Rectal smooth muscle tissue (tissue), 1 donor: Measurements from ENCODE around the gene MKKS.

Source experiments
- H3K27ac ChIP-seq: one replicate; pipeline ENCODE4 v1.7.0; 2013; ENCODE audit warnings: low read depth, low read length, inconsistent platforms
- H3K27me3 ChIP-seq: one replicate; pipeline ENCODE4 v1.7.0; 2013; ENCODE audit warnings: low read length; ENCODE audit not compliant: control insufficient read depth, insufficient read depth
- H3K36me3 ChIP-seq: one replicate; pipeline ENCODE4 v1.7.0; 2013; ENCODE audit warnings: low read length; ENCODE audit not compliant: control insufficient read depth, insufficient read depth
- H3K4me1 ChIP-seq: one replicate; pipeline ENCODE4 v1.7.0; 2013; ENCODE audit warnings: low read length; ENCODE audit not compliant: control insufficient read depth, insufficient read depth
- H3K4me3 ChIP-seq: one replicate; pipeline ENCODE4 v1.7.0; 2013; ENCODE audit warnings: low read length
- H3K9ac ChIP-seq: one replicate; pipeline ENCODE4 v1.7.0; 2013; ENCODE audit warnings: low read length

The MKKS gene

DNA sequence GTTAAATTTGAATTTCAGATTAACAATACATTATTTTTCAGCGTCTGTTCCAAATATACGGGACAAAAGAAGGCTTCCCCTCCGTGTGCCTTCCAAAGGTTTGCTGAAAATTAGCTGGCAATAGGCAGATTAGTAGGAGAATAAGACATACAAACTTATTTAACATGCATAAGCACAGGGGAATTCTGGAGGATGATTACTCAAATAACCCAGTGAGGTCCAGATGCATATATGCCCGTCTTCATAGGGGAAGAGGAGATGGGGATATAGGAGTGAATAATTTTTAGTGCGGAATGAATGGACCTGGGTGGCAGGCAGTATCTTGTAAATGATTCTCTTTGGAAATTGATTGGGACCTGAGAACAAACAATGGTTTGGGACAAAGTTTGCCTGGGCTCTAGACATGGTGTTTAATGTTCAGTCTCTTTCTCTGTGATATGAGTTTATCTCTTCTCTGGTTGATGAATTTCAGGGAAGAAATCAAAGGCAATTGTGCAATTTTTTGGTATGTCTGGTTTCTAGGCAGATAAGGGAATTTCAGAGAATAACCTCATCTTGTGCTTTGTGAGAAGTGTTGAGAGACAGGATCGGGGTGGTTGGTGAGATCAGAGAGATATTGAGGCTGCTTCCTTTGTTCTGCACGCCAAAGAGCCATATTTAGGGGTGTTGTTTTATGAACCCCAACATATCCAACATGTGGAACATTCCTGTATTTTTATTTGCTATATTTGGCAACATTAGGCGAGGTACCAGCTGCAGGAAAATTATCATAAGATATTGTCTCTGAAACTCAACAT lies 63.7 kb downstream of the MKKS start:
- H3K4me3 ChIP-seq: no peak overlapping the region
- H3K4me1 ChIP-seq: no peaks in the 10 kb centered on the region
- no peaks in the 10 kb centered on the region for H3K36me3 ChIP-seq
- H3K27me3 ChIP-seq: no peaks in the 10 kb centered on the region
- H3K9ac ChIP-seq: no peak overlapping the region
- no peak overlapping the region for H3K27ac ChIP-seq

DNA sequence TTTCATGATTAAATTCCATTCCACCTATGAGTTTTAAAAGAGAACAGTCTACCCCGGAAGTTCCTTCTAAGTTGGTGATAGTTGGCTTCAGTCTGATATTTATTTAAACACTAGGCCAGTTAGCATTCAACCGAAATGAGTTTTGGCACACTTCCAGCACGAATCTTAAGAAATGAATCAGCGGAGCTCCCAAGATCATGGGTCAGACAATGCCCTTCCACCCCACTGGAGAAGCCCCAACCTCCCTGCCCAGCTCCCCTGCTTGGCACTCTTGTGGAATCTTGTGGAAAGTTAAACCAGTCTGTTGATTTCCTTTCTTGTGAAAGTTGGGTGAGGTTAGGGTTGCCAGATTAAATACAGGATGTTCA lies 64.3 kb downstream of the MKKS start:
- no peaks in the 10 kb centered on the region for H3K27me3 ChIP-seq
- H3K36me3 ChIP-seq: no peaks in the 10 kb centered on the region
- no peak overlapping the region for H3K4me3 ChIP-seq
- no peak overlapping the region for H3K9ac ChIP-seq
- no peaks in the 10 kb centered on the region for H3K4me1 ChIP-seq
- no peak overlapping the region for H3K27ac ChIP-seq

DNA sequence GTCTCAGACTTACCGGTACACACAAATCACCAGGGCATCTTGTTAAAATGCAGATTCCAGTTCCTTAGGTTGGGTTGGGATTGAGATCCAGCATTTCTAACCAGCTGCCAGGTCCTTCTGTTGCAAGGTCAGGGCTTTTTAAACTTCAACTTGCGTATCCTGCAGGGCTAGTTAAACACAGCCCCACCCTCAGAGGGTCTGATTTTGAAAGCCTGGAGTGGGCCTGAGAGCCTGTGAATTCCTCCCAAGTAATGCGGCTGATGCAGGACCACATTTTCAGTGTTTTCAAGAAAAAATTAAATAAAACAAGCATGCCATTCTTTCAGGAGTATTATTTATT lies 65.3 kb downstream of the MKKS start:
- Histone ChIP-seq H3K27me3 (no peaks in the 10 kb centered on the region), H3K36me3 (no peaks in the 10 kb centered on the region), H3K4me1 (no peaks in the 10 kb centered on the region), H3K9ac (no peak overlapping the region), H3K27ac (no peak overlapping the region), H3K4me3 (no peak overlapping the region)

DNA sequence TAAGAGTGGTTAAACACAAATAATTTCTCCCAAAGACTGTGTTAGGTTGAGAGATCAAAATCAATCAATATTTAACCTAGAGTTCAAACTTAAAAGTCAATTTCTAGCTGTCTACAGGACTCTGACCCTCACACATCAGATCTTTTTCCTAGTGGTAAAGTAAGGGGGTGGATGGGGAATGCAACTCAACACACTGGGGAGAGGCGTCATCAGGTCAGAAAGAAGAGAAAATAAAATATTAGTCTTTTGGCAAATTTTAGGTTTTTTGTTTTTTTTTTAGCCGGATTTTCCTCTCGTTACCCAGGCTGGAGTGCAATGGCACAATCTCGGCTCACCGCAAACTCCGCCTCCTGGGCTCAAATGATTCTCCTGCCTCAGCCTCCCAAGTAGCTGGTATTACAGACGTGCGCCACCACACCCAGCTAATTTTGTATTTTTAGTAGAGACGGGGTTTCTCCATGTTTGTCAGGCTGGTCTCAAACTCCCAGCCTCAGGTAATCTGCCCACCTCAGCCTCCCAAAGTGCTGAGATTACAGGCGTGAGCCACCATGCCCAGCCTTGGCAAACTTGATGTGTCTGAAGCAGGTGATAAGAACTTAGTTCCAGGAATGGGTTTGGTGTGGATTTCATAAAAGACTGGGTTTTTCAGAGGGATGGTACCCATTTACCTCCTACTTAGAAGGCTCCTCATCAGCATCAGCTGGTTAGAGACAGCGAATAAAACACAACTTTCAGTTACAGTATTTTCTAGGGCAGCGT lies 65.9 kb downstream of the MKKS start:
- Histone ChIP-seq H3K9ac (no peak overlapping the region), H3K4me1 (no peaks in the 10 kb centered on the region), H3K27me3 (no peaks in the 10 kb centered on the region), H3K4me3 (no peak overlapping the region), H3K27ac (no peak overlapping the region), H3K36me3 (no peaks in the 10 kb centered on the region)

DNA sequence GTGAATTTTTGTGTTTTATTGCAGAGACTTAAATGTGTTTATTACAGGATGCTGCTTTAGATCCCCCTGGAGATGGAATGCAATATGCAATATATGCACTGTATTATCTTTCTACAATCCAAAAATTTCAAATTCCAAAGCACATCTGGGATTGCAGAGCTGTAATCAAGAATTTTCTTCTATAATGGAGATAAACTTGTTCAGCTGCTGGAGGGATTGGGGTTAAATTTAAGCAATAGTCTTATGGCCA lies 66.4 kb downstream of the MKKS start:
- Histone ChIP-seq H3K27ac (no peak overlapping the region), H3K4me1 (no peaks in the 10 kb centered on the region), H3K9ac (no peak overlapping the region), H3K4me3 (no peak overlapping the region), H3K36me3 (no peaks in the 10 kb centered on the region), H3K27me3 (no peaks in the 10 kb centered on the region)

DNA sequence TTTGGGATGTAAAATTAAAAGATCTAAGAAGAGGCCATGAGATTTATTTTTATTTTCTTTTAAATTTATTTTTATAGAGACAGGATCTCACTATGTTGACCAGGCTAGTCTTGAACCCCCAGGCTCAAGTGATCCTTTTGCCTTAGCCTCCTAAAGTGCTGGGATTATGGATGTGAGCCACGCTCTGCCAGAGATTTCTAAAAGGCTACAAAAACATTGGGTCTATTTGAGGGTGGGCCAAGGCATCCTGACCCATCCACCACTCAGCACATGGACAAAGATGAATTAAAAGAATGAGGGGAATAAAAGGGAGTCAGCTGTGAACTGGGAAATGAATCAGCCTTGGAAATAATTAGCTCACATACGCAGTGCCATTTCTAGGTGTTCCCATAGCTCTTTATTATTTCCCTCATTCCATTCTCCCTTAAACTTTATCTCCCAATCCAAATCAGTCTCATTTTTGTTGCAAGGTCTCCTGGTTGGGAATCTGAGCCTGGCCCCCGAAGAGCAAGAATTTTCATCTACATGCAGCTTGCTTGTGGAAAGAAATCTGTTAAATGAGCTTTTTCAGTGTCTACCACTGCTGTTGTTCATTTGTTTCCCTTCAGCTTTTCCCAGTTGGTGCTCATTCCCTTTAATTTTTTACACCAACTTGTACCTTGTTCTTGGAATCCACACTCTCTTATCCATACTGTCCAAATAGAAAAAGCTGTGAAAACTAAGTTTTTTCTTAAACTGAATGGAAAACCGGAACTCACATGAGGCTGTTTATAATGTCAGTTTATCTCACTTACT lies 66.9 kb downstream of the MKKS start:
- no peak overlapping the region for H3K9ac ChIP-seq
- no peaks in the 10 kb centered on the region for H3K4me1 ChIP-seq
- no peaks in the 10 kb centered on the region for H3K27me3 ChIP-seq
- H3K36me3 ChIP-seq: no peaks in the 10 kb centered on the region
- no peak overlapping the region for H3K27ac ChIP-seq
- no peak overlapping the region for H3K4me3 ChIP-seq

DNA sequence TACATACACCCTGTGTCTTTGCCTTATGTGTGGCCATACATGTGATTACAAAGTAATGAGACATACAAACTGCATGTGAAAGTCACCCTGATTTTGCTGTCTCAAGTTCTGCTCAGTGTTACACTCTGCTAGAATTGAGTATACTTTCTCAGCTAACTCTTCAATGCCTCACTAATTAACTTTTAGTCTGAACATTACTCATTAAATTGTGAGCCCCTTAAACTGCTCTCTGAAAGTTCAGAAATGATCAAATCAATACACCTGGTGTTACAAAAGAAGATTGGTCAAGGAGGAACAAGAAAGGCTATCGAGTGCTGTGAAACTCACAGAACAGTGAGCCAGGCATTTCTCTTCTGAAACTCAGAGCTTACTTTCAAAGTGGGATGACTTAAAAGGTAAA lies 71.3 kb downstream of the MKKS start:
- Histone ChIP-seq H3K27ac (no peak overlapping the region), H3K4me3 (no peak overlapping the region), H3K27me3 (no peaks in the 10 kb centered on the region), H3K9ac (no peak overlapping the region), H3K36me3 (no peaks in the 10 kb centered on the region), H3K4me1 (no peaks in the 10 kb centered on the region)

DNA sequence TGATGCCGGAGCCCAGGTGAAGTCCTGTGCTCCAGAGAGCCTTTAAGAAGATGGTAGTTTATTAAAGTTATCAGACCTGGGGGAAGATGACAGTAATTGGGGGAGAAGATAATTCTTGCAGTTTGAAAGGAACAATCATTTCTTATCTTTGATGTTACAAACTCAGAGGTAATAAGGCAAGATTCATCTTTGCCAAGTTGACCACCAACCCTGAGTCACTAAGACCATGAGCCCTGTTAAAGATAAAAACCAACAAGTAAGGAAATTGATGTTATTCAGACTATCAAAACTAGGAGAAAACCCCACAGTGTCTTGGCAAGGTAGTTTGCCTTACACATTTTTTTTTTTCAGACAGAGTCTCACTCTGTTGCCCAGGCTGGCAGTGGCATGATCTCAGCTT lies 73.1 kb downstream of the MKKS start:
- Histone ChIP-seq H3K4me3 (no peak overlapping the region), H3K4me1 (no peaks in the 10 kb centered on the region), H3K27ac (no peak overlapping the region), H3K36me3 (no peaks in the 10 kb centered on the region), H3K9ac (no peak overlapping the region), H3K27me3 (no peaks in the 10 kb centered on the region)

DNA sequence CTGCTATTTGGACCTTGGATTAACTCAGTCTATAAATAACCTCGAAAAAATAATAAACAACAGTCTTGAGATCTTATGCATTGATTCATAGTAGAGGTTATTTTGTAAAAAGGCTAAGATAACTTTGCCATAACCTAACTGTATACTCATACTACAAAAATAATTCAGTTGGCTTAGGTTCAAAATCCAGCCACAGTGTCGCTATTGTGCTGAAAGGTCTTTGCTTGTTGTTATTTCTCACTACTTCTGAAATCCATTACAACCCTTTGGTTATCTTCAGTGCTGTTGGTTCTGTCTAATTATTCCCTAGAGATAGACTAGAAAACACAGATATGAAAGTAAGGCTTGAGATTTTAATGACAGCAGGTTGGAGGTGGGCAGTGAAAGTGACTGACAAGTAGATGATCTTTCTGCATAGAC lies 74.4 kb downstream of the MKKS start:
- Histone ChIP-seq H3K4me1 (no peaks in the 10 kb centered on the region), H3K4me3 (no peak overlapping the region), H3K9ac (no peak overlapping the region), H3K36me3 (no peaks in the 10 kb centered on the region), H3K27me3 (no peaks in the 10 kb centered on the region), H3K27ac (no peak overlapping the region)

DNA sequence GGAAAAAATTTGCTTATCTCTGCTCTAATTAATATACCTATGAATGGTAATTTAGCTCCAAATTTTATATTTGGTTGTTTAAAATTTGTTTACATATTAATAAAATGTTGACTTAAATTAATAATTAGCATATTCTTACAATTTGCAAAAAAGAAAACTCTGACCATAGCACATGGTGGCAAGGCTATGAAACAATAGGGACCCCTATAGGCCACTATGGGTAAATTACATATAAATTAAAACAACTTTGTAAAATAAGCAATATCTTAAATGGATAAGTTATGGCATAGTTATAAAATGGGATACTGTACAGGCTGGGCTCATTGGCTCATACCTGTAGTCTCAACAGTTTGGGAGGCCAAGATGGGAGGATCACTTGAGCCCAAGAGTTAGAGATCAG lies 76.0 kb downstream of the MKKS start:
- no peaks in the 10 kb centered on the region for H3K4me1 ChIP-seq
- no peak overlapping the region for H3K27ac ChIP-seq
- H3K27me3 ChIP-seq: no peaks in the 10 kb centered on the region
- no peak overlapping the region for H3K9ac ChIP-seq
- no peaks in the 10 kb centered on the region for H3K36me3 ChIP-seq
- H3K4me3 ChIP-seq: no peak overlapping the region

DNA sequence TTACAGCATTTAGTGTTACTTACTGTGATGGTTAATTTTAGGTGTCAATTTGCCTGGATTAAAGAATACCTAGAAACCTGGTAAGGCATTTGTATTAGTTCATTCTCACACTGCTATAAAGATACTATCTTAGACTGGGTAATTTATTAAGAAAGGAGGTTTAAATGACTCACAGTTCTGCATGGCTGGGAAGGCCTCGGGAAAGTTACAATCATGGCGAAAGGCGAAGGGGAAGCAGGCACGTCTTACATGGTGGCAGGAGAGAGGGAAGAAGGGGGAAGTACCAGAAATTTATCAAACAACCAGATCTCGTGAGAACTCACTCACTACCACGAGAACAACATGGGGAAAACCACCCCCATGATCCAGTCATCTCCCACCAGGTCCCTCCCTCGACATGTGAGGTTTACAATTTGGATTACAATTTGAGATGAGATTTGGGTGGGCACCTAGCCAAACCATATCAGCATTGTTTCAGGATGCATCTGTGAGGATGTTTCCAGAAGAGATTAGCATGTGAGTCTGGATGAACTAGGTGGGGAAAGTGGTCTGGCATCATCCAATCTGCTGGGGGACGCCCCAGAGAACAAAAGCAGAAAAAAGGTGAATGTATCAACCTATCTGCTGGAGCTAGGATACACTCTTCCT lies 76.8 kb downstream of the MKKS start:
- no peaks in the 10 kb centered on the region for H3K4me1 ChIP-seq
- H3K9ac ChIP-seq: no peak overlapping the region
- no peaks in the 10 kb centered on the region for H3K36me3 ChIP-seq
- H3K27me3 ChIP-seq: no peaks in the 10 kb centered on the region
- no peak overlapping the region for H3K27ac ChIP-seq
- H3K4me3 ChIP-seq: no peak overlapping the region

DNA sequence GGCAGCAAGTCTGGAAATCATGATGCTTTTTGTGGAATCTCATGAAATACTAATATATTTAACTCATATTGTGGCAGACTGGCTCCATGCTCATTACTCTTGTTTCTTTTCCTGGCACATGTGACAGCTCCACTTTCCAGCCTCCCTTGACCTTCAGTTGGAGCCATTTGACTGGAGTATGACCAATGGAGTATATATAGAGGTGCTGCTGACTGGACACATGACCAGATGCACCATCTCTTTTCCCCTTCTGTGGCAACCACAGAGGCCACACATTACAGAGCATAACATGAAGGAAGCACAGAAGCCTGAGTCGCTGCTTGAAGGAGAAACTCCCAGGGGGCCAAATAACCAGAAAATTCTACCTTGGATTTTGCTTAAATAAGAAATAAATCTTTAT lies 77.4 kb downstream of the MKKS start:
- Histone ChIP-seq H3K36me3 (no peaks in the 10 kb centered on the region), H3K4me1 (no peaks in the 10 kb centered on the region), H3K27ac (no peak overlapping the region), H3K27me3 (no peaks in the 10 kb centered on the region), H3K9ac (no peak overlapping the region), H3K4me3 (no peak overlapping the region)
